Measurements from ENCODE around the gene EIF2D.

The EIF2D gene

DNA sequence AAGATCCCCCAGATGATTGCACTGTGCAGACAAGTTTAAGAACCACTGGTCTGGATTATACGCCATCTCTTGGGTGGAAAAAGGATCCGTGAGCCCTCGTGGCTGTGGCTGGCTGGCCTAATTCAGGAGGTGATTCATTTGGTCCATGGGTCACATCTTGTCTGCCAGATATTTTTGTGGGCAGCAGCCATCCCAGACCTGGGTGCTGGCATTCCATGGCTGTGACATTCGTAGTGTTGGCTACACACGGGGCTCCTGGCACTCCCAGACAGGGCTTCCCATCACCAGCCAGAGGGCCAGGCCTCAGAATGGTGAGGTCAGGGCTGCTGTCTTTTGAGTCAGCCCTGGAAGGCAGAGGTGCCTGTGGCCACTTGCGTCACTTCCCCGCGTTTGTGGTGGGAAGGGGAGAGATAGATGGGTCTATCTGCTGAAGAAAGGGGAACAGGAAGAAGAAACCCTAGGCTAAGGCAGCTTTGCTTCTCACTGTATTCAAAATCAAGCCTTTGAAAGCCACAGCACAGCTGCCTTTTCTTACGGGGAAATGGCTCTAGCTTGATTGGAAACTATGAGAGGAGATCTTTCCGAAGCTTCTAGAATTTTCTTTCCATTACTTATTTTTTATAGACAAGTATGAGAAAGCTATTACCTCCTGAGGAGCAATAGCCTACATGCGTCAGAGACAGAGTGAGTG, 32.4 kb downstream of the EIF2D start:
- TF ChIP-seq, protein P1, sequence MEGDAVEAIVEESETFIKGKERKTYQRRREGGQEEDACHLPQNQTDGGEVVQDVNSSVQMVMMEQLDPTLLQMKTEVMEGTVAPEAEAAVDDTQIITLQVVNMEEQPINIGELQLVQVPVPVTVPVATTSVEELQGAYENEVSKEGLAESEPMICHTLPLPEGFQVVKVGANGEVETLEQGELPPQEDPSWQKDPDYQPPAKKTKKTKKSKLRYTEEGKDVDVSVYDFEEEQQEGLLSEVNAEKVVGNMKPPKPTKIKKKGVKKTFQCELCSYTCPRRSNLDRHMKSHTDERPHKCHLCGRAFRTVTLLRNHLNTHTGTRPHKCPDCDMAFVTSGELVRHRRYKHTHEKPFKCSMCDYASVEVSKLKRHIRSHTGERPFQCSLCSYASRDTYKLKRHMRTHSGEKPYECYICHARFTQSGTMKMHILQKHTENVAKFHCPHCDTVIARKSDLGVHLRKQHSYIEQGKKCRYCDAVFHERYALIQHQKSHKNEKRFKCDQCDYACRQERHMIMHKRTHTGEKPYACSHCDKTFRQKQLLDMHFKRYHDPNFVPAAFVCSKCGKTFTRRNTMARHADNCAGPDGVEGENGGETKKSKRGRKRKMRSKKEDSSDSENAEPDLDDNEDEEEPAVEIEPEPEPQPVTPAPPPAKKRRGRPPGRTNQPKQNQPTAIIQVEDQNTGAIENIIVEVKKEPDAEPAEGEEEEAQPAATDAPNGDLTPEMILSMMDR (IDR thresholded peaks at IDR 0.05; ENCODE audit: low read depth, low read length) = no peak
- Histone ChIP-seq H3K9me3 (ENCODE audit: severe bottlenecking) (no peaks in the 10 kb centered on the region), H3K27ac (no peak overlapping the region), H3K27me3 (ENCODE audit: insufficient read depth, low read depth, severe bottlenecking) (no peaks in the 10 kb centered on the region), H3K36me3 (peaks cover 22% of the 10 kb centered on the region), H3K4me3 (ENCODE audit: low read depth, low read length) (no peak overlapping the region)
- no peak for DNase-seq

DNA sequence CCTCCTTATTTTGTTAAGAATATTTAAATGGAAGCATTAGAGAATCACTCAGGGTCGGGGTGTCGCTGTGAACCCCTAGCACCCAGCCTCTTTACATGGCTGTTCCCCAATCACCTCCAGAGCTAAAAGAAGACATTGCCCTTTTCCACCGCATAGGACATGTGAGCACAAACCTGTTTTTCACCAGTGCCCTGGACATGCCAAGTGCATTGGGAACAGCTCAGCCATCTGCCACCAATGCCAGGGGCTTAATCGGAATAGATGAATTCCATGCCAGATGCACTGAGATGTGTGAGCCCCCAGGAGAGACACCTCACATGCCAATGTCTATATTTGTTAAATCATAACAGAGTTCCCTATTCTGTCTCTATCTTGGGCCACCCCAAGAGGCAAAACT, 33.3 kb downstream of the EIF2D start:
- no peak overlapping the region for H3K4me3 ChIP-seq (ENCODE audit: low read depth, low read length)
- no peaks in the 10 kb centered on the region for H3K27me3 ChIP-seq (ENCODE audit: insufficient read depth, low read depth, severe bottlenecking)
- H3K27ac ChIP-seq = no peak overlapping the region
- no peaks in the 10 kb centered on the region for H3K9me3 ChIP-seq (ENCODE audit: severe bottlenecking)
- peaks cover 13% of the 10 kb centered on the region for H3K36me3 ChIP-seq
- DNase-seq = no peak
- TF ChIP-seq, protein P1 (IDR thresholded peaks at IDR 0.05; ENCODE audit: low read depth, low read length) = no peak

DNA sequence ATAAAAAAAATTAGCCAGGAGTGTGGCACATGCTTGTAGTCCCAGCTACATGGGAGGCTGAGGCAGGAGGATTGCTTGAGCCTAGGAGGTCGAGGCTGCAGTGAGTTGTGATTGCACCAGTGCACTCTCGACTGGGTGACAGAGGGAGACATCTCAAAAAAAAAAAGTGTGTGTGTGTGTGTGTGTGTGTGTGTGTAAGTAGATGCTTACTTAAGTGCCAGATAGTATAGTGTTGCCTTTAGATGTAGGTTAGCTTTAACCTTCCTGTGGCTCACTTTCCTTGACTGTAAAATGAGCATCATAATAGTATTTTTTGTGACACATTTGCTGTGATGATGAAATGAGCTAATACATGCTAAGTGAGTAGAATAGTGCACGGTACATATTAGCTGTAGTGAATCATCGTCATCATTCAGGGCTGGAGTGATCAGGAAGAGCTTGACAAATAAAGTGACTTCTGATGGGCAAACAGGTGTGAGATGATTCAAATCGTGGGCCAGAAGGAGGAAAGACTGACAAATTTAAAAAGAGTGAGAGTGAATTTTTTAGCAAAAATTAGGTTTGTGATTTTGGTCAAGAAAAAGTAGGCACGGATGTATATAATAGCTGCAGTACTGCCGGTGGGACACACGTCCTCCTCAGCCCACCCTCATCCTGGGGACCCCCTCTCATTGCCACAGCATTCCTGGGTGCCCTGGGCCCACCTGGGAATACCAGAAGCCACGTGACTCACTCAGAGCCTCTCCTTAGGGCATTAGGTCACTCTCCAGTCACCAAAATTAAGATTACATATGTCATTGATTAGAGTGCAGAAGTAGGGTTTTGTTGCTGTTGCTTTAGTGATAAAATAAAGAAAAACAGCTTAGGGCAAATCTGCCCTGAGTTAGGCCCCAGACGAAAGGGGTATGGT, 33.9 kb downstream of the EIF2D start:
- Histone ChIP-seq H3K27ac (no peak overlapping the region), H3K9me3 (ENCODE audit: severe bottlenecking) (no peaks in the 10 kb centered on the region), H3K27me3 (ENCODE audit: insufficient read depth, low read depth, severe bottlenecking) (no peaks in the 10 kb centered on the region), H3K4me3 (ENCODE audit: low read depth, low read length) (no peak overlapping the region), H3K36me3 (peaks cover 7% of the 10 kb centered on the region)
- no peak for DNase-seq
- TF ChIP-seq, protein P1 (IDR thresholded peaks at IDR 0.05; ENCODE audit: low read depth, low read length) = no peak

DNA sequence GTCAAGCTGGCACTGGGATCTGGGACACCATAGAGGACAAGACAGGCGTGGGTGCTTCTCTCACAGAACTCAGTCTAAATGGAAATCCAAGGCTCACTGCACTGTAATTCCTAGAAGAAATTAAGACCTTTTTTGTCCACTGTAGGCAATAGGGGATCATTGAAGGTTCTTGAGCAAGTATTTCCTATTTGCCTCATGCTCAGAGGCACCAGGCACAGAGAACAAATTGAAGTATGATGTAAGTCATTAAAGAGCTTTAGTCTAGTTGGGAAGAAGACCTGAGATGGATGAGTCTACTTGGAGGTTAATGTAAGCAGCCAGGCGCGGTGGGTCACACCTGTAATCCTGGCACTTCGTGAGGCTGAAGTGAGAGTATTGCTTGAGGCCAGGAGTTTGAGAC, 34.6 kb downstream of the EIF2D start:
- Histone ChIP-seq H3K4me3 (ENCODE audit: low read depth, low read length) (no peak overlapping the region), H3K27ac (no peak overlapping the region), H3K9me3 (ENCODE audit: severe bottlenecking) (no peaks in the 10 kb centered on the region), H3K36me3 (peaks cover under 1% of the 10 kb centered on the region), H3K27me3 (ENCODE audit: insufficient read depth, low read depth, severe bottlenecking) (no peaks in the 10 kb centered on the region)
- DNase-seq = no peak
- TF ChIP-seq, protein P1 (IDR thresholded peaks at IDR 0.05; ENCODE audit: low read depth, low read length) = no peak

DNA sequence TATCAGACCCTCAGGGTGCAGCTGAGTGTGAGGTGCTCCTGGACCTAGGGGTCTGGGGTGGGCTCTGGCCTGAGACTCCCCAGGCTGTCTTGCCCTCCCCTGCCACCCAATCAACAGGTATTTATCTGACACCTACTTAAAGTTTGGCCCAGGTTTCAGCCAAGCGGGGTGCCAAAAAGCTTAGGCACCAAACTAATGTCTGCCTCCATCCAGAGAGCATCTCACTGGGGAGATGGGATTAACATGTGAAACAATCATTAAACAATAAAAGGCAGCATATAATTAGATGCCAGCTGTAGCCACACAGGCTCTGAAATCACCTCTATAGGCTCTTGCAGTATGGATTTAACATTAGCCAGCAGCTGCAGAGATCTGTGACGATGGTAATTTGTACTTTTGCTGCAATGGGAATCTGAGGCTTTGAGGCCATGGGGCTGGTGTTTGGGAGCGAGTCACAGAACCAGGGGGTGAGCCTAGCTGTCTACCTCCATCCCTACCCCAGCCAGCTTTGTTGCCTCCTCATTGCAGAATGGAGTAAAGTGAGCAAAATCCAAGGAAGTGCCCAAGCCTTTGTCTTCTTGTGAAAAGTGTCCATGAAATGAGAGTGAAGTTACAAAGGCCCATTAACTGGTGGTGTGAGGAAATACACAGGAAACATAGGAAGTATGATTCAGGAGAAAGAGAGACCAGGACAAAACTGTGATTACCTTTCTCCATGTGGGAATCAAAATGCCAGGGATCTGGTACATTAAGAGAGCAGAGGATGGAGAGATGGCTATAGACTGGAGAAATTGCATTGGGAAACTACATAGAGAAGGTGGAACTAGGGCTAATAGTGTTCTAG, 36.1 kb downstream of the EIF2D start:
- no peaks in the 10 kb centered on the region; the same call in none of the 2 replicates for H3K36me3 ChIP-seq

More for the DNA sequence above, 36.1 kb downstream of the EIF2D start:
- Histone ChIP-seq H3K27me3 (ENCODE audit: insufficient read depth, low read depth, severe bottlenecking) (no peaks in the 10 kb centered on the region), H3K27ac (no peak overlapping the region), H3K9me3 (ENCODE audit: severe bottlenecking) (no peaks in the 10 kb centered on the region), H3K4me3 (ENCODE audit: low read depth, low read length) (no peak overlapping the region)
- DNase-seq = no peak
- TF ChIP-seq, protein P1 (IDR thresholded peaks at IDR 0.05; ENCODE audit: low read depth, low read length) = no peak
